Measurements from ENCODE around the gene CDC27.

- TF ChIP-seq POLR2A (IDR thresholded peaks at IDR 0.05; ENCODE audit: low read depth) (no peak), CTCF (IDR thresholded peaks at IDR 0.05) (no peak), POLR2AphosphoS5 (IDR thresholded peaks at IDR 0.05) (no peak), EP300 (IDR thresholded peaks at IDR 0.05) (no peak)
These were observed 116.2 kb downstream of the CDC27 start for GRCh38 chr17:47072886-47073285.
